ENCODE results near the gene KCMF1. TPM values are rescaled to one million over a fixed set of nuclear protein-coding genes. Genes with fewer than 3 reads are reported as not detected.

Gene KCMF1
- total RNA-seq, 4 donors from 2014 or later, result 35.6 to 50.8 (median 44.5) TPM

DNA sequence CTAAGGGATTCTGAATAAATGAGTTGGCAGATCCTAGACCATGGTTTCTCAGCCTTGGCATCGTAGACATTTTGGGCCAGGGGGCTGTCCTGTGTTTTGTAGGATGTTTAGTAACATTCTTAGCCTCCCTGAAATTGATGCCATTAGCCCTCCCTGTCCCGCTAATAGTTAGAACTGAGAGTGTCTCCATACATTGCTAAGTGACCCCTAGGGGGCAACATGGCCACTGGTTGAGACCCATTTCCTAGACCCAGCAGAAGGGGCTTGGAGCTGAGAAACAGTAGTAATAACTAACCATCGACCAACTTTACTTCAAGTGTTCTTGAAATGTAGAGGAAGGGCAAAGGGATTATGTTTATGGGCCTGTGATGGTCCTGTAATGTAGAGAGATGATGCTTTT lies 40.8 kb downstream of the KCMF1 start:
- Histone ChIP-seq H3K27ac (no peak overlapping the region), H3K9me3 (no peaks in the 10 kb centered on the region), H3K4me1 (peaks cover 7 to 75% (median 26%) of the 10 kb centered on the region in 3 donors), H3K4me3 (no peak overlapping the region), H3K36me3 (peaks cover 0 to 22% (median 0%) of the 10 kb centered on the region in 3 donors), H3K27me3 (no peaks in the 10 kb centered on the region)
- WGBS, 2 donors, result 61 to 90% methylated on average over 2 to 3 of the region's 3 CpGs
- TF ChIP-seq POLR2A (IDR thresholded peaks at IDR 0.05) (no peak), CTCF (IDR thresholded peaks at IDR 0.05) (no peak)
- DNase-seq, result no peak
- intact Hi-C loops (cut with DNase I), result no loop called here

GRCh38 chr2:85012431-85012830 lies 41.5 kb downstream of the KCMF1 start:
- Histone ChIP-seq H3K4me3 (no peak overlapping the region), H3K27me3 (no peaks in the 10 kb centered on the region), H3K4me1 (peaks cover 7 to 79% (median 26%) of the 10 kb centered on the region in 3 donors), H3K36me3 (peaks cover 0 to 15% (median 0%) of the 10 kb centered on the region in 3 donors), H3K27ac (no peak overlapping the region), H3K9me3 (no peaks in the 10 kb centered on the region)
- 75 to 86% methylated on average over 4 of the region's 4 CpGs for WGBS, 2 donors
- TF ChIP-seq POLR2A (IDR thresholded peaks at IDR 0.05) (no peak), CTCF (IDR thresholded peaks at IDR 0.05) (no peak)
- intact Hi-C loops (cut with DNase I), result no loop called here
- DNase-seq, result no peak

- Histone ChIP-seq H3K4me3 (no peak overlapping the region), H3K9me3 (no peaks in the 10 kb centered on the region), H3K27me3 (no peaks in the 10 kb centered on the region), H3K4me1 (peaks cover 7 to 83% (median 26%) of the 10 kb centered on the region in 3 donors), H3K36me3 (peaks cover 0 to 11% (median 0%) of the 10 kb centered on the region in 3 donors), H3K27ac (no peak overlapping the region)
- 80 to 83% methylated on average over 1 of the region's 1 CpG for WGBS, 2 donors
- intact Hi-C loops (cut with DNase I), result no loop called here
- no peak for DNase-seq
- TF ChIP-seq POLR2A (IDR thresholded peaks at IDR 0.05) (no peak), CTCF (IDR thresholded peaks at IDR 0.05) (no peak)
These were observed 41.9 kb downstream of the KCMF1 start for GRCh38 chr2:85012855-85013254.

DNA sequence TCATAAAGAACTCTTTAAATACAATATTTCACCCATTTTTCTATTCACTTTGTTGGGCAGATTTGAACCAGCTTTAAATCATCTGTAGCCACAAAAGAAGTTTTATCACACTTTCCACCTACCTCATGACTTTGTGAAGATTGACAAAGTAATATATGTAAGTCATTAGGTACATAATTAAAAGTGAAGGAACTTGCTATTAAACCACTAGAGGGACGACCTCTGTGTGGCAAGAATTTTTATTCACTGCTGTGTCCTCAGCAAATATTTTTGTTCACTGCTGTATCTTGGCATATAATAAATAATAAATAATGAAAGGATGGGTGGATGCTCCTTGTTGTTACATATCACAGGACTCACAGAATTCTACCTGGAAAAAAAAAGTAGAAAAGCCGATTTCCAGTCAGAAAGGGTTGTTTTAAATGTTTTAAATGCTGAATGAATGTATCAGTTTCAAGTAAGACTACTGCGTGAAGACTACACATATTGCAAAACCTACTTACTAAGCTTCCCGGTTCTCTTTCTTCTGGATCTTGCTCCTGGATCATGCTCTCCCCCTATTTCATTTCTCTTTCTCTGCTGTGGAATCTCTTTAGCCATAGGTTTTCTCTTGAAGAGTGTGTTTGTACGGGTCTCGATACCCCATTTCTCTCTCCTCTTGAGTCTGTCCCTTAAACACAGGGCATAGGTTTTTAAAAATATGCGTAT lies 44.8 kb downstream of the KCMF1 start:
- no peaks in the 10 kb centered on the region for H3K27me3 ChIP-seq
- H3K4me1 ChIP-seq, result peaks cover 13 to 90% (median 27%) of the 10 kb centered on the region in 3 donors
- H3K27ac ChIP-seq, result peak overlapping the region in 2 of 4 donors; percentile 23 to 54
- no peak overlapping the region for H3K4me3 ChIP-seq
- intact Hi-C loops (cut with DNase I), result no loop called here
- H3K9me3 ChIP-seq, result no peaks in the 10 kb centered on the region
- no peak for DNase-seq
- H3K36me3 ChIP-seq, result no peaks in the 10 kb centered on the region
- 50% methylated on average over 7 of the region's 7 CpGs for WGBS, 2 donors
- TF ChIP-seq CTCF (IDR thresholded peaks at IDR 0.05) (peak in 3 of 6 experiments; percentile 10 to 30 (median 11)), POLR2A (IDR thresholded peaks at IDR 0.05) (no peak)

GRCh38 chr2:85016446-85016845 lies 45.5 kb downstream of the KCMF1 start:
- Histone ChIP-seq H3K4me3 (no peak overlapping the region), H3K27ac (peak overlapping the region in 2 of 4 donors; percentile 23 to 54), H3K27me3 (no peaks in the 10 kb centered on the region), H3K4me1 (peaks cover 13 to 88% (median 27%) of the 10 kb centered on the region in 3 donors), H3K9me3 (no peaks in the 10 kb centered on the region), H3K36me3 (no peaks in the 10 kb centered on the region)
- intact Hi-C loops (cut with DNase I), result no loop called here
- no peak for TF ChIP-seq CTCF (IDR thresholded peaks at IDR 0.05)
- no peak for TF ChIP-seq POLR2A (IDR thresholded peaks at IDR 0.05)
- WGBS, 2 donors, result 76 to 84% methylated on average over 3 of the region's 3 CpGs
- no peak for DNase-seq
